ENCODE measurements around the gene FBXO45.

GRCh38 chr3:196541684-196542445 is 26.6 kb upstream of the FBXO45 start:
- TF ChIP-seq CTCF (conservative IDR thresholded peaks at IDR 0.05; ENCODE audit: low read length) (no peak), EZH2phosphoT487 (IDR thresholded peaks at IDR 0.05; ENCODE audit: borderline replicate concordance) (no peak)
